NK-92 (cell line): ENCODE data around the gene TMEM120A.

Experiments
- DNase-seq: peaks from one replicate; lab custom pipeline; 2025; ENCODE audit not compliant: unreplicated experiment; lab: John Stamatoyannopoulos, UW

Gene TMEM120A

GRCh38 chr7:75995996-75996395 is 1.6 kb upstream of the TMEM120A start:
- no peak for DNase-seq

GRCh38 chr7:75995052-75995471 is 667 bp upstream of the TMEM120A start:
- no peak for DNase-seq

- DNase-seq = no peak
Observed at GRCh38 chr7:75993689-75994387, 557 bp downstream of the TMEM120A start.

GRCh38 chr7:75992083-75992755 is 2.2 kb downstream of the TMEM120A start:
- no peak for DNase-seq

- DNase-seq = no peak
Observed at GRCh38 chr7:75991531-75992082, 2.8 kb downstream of the TMEM120A start.

GRCh38 chr7:75989500-75990388 is 4.7 kb downstream of the TMEM120A start:
- no peak for DNase-seq

- no peak for DNase-seq
Observed at GRCh38 chr7:75988568-75989499, 5.6 kb downstream of the TMEM120A start.

- DNase-seq = no peak
Observed at GRCh38 chr7:75987805-75988567, 6.4 kb downstream of the TMEM120A start.

GRCh38 chr7:75987026-75987804 is 7.2 kb downstream of the TMEM120A start:
- no peak for DNase-seq

- no peak for DNase-seq
Observed at GRCh38 chr7:75986147-75986781, 8.1 kb downstream of the TMEM120A start.

GRCh38 chr7:75985518-75986146 is 8.8 kb downstream of the TMEM120A start:
- no peak for DNase-seq

GRCh38 chr7:75985009-75985517 is 9.3 kb downstream of the TMEM120A start:
- DNase-seq = no peak

GRCh38 chr7:75984130-75985008 is 10.0 kb downstream of the TMEM120A start:
- DNase-seq = no peak

GRCh38 chr7:75983471-75984129 is 10.8 kb downstream of the TMEM120A start:
- DNase-seq = no peak

- DNase-seq = no peak
Observed at GRCh38 chr7:75982306-75983064, 11.9 kb downstream of the TMEM120A start.
